ENCODE measurements around the gene TAOK3.

Gene TAOK3

GRCh38 chr12:118377021-118377883 lies 4.5 kb upstream of the TAOK3 start:
- no peaks in the 10 kb centered on the region for H3K27me3 Mint-ChIP-seq
- no peak for ATAC-seq
- no peaks in the 10 kb centered on the region for H3K9me3 Mint-ChIP-seq
- peak overlapping the region; percentile 99 for H3K27ac Mint-ChIP-seq
- peak overlapping the region; percentile 97 for H3K4me3 Mint-ChIP-seq
- H3K36me3 Mint-ChIP-seq: peaks cover 10% of the 10 kb centered on the region
- peaks cover 35% of the 10 kb centered on the region for H3K4me1 Mint-ChIP-seq

- H3K9me3 Mint-ChIP-seq: no peaks in the 10 kb centered on the region
- peak; percentile 66 for ATAC-seq
- peak within 1 kb of the TSS; percentile 97 for H3K4me3 Mint-ChIP-seq
- H3K27ac Mint-ChIP-seq: peak within 1 kb of the TSS; percentile 99
- H3K36me3 Mint-ChIP-seq: peaks cover under 1% of the 10 kb centered on the region
- no peaks in the 10 kb centered on the region for H3K27me3 Mint-ChIP-seq
- H3K4me1 Mint-ChIP-seq: peaks cover 44% of the 10 kb centered on the region
Measured at GRCh38 chr12:118376089-118377020, 3.6 kb upstream of the TAOK3 start, which contains the start of gene SUDS3. TSS of gene SUDS3 (plus strand) at chr12:118376555. CDS start at chr12:118376692, 137 bp downstream.

- Mint-ChIP-seq H3K4me3 (no peak overlapping the region), H3K27ac (peak overlapping the region; percentile 99), H3K4me1 (peaks cover 54% of the 10 kb centered on the region), H3K27me3 (no peaks in the 10 kb centered on the region), H3K36me3 (no peaks in the 10 kb centered on the region), H3K9me3 (no peaks in the 10 kb centered on the region)
- no peak for ATAC-seq
Measured at GRCh38 chr12:118375348-118375747, 2.6 kb upstream of the TAOK3 start.

GRCh38 chr12:118374909-118375308 lies 2.2 kb upstream of the TAOK3 start:
- no peak overlapping the region for H3K4me3 Mint-ChIP-seq
- no peaks in the 10 kb centered on the region for H3K27me3 Mint-ChIP-seq
- no peak overlapping the region for H3K27ac Mint-ChIP-seq
- ATAC-seq: no peak
- H3K9me3 Mint-ChIP-seq: no peaks in the 10 kb centered on the region
- H3K36me3 Mint-ChIP-seq: no peaks in the 10 kb centered on the region
- H3K4me1 Mint-ChIP-seq: peaks cover 58% of the 10 kb centered on the region

GRCh38 chr12:118374126-118374725 lies 1.5 kb upstream of the TAOK3 start:
- no peak for ATAC-seq
- Mint-ChIP-seq H3K36me3 (no peaks in the 10 kb centered on the region), H3K4me3 (no peak overlapping the region), H3K27ac (no peak overlapping the region), H3K9me3 (no peaks in the 10 kb centered on the region), H3K4me1 (peaks cover 59% of the 10 kb centered on the region), H3K27me3 (no peaks in the 10 kb centered on the region)

GRCh38 chr12:118373616-118374015 lies 909 bp upstream of the TAOK3 start:
- Mint-ChIP-seq H3K4me3 (peak overlapping the region; percentile 93), H3K27ac (peak overlapping the region; percentile 87), H3K9me3 (no peaks in the 10 kb centered on the region), H3K4me1 (peaks cover 59% of the 10 kb centered on the region), H3K27me3 (no peaks in the 10 kb centered on the region), H3K36me3 (no peaks in the 10 kb centered on the region)
- no peak for ATAC-seq

GRCh38 chr12:118371321-118372282 lies 1.1 kb downstream of the TAOK3 start:
- Mint-ChIP-seq H3K27me3 (no peaks in the 10 kb centered on the region), H3K4me3 (peak overlapping the region; percentile 93), H3K9me3 (no peaks in the 10 kb centered on the region), H3K36me3 (no peaks in the 10 kb centered on the region), H3K27ac (peak overlapping the region; percentile 87), H3K4me1 (peaks cover 47% of the 10 kb centered on the region)
- ATAC-seq: peak; percentile 0

- Mint-ChIP-seq H3K4me1 (peaks cover 39% of the 10 kb centered on the region), H3K9me3 (no peaks in the 10 kb centered on the region), H3K36me3 (no peaks in the 10 kb centered on the region), H3K27ac (no peak overlapping the region), H3K27me3 (no peaks in the 10 kb centered on the region), H3K4me3 (peak overlapping the region; percentile 93)
- no peak for ATAC-seq
Measured at GRCh38 chr12:118370601-118371000, 2.1 kb downstream of the TAOK3 start.

GRCh38 chr12:118368821-118369220 lies 3.9 kb downstream of the TAOK3 start:
- no peak for ATAC-seq
- no peaks in the 10 kb centered on the region for H3K36me3 Mint-ChIP-seq
- H3K27me3 Mint-ChIP-seq: no peaks in the 10 kb centered on the region
- peaks cover 34% of the 10 kb centered on the region for H3K4me1 Mint-ChIP-seq
- no peak overlapping the region for H3K27ac Mint-ChIP-seq
- no peaks in the 10 kb centered on the region for H3K9me3 Mint-ChIP-seq
- H3K4me3 Mint-ChIP-seq: no peak overlapping the region

- H3K4me3 Mint-ChIP-seq: no peak overlapping the region
- no peak for ATAC-seq
Measured at GRCh38 chr12:118361889-118362288, 10.8 kb downstream of the TAOK3 start.

GRCh38 chr12:118361092-118361404 lies 11.7 kb downstream of the TAOK3 start:
- H3K27me3 Mint-ChIP-seq: no peaks in the 10 kb centered on the region
- H3K27ac Mint-ChIP-seq: no peak overlapping the region
- H3K36me3 Mint-ChIP-seq: peaks cover 5% of the 10 kb centered on the region
- H3K4me3 Mint-ChIP-seq: no peak overlapping the region
- no peaks in the 10 kb centered on the region for H3K9me3 Mint-ChIP-seq
- no peak for ATAC-seq
- H3K4me1 Mint-ChIP-seq: peaks cover 41% of the 10 kb centered on the region

More at GRCh38 chr12:118361889-118362288, 10.8 kb downstream of the TAOK3 start:
- no peaks in the 10 kb centered on the region for H3K9me3 Mint-ChIP-seq
- H3K27ac Mint-ChIP-seq: no peak overlapping the region
- peaks cover 32% of the 10 kb centered on the region for H3K4me1 Mint-ChIP-seq
- no peaks in the 10 kb centered on the region for H3K27me3 Mint-ChIP-seq
- H3K36me3 Mint-ChIP-seq: peaks cover 5% of the 10 kb centered on the region

- Mint-ChIP-seq H3K4me3 (peak overlapping the region; percentile 93), H3K27ac (peak overlapping the region; percentile 90), H3K4me1 (peaks cover 45% of the 10 kb centered on the region), H3K9me3 (no peaks in the 10 kb centered on the region), H3K27me3 (no peaks in the 10 kb centered on the region), H3K36me3 (peaks cover 11% of the 10 kb centered on the region)
- no peak for ATAC-seq
Measured at GRCh38 chr12:118359541-118359915, 13.2 kb downstream of the TAOK3 start.

- Mint-ChIP-seq H3K36me3 (peaks cover 18% of the 10 kb centered on the region), H3K27ac (peak overlapping the region; percentile 90), H3K4me3 (peak overlapping the region; percentile 93), H3K4me1 (peaks cover 41% of the 10 kb centered on the region), H3K27me3 (no peaks in the 10 kb centered on the region), H3K9me3 (no peaks in the 10 kb centered on the region)
- ATAC-seq: peak; percentile 60
Measured at GRCh38 chr12:118358612-118359540, 13.8 kb downstream of the TAOK3 start.
